ENCODE measurements around the gene MYOD1.

- no peak for TF ChIP-seq POLR2A (IDR thresholded peaks at IDR 0.05)
- TF ChIP-seq CTCF (IDR thresholded peaks at IDR 0.05) = no peak
These were observed 52.0 kb downstream of the MYOD1 start for GRCh38 chr11:17771415-17771814.

Data from adrenal gland (tissue), 5 donors.